CD4-positive, alpha-beta T cell treated with Interleukin-6 for 4 hours (primary cell): ENCODE measurements around the gene PSMB11.

Source experiments
- DNase-seq: peaks from one replicate; pipeline ENCODE4 v3.0.0-alpha.2; 2020; ENCODE audit warnings: mixed read lengths

Gene PSMB11

GRCh38 chr14:23015618-23016017 lies 26.4 kb upstream of the PSMB11 start:
- DNase-seq, result no peak

- DNase-seq, result no peak
Observed at GRCh38 chr14:23017091-23017490, 24.9 kb upstream of the PSMB11 start.

- no peak for DNase-seq
Observed at GRCh38 chr14:23018107-23018506, 23.9 kb upstream of the PSMB11 start.

- DNase-seq, result peak; percentile 32
Observed at GRCh38 chr14:23020143-23021128, 21.6 kb upstream of the PSMB11 start.

- DNase-seq, result no peak
Observed at GRCh38 chr14:23021434-23021833, 20.6 kb upstream of the PSMB11 start.

- DNase-seq, result no peak
Observed at GRCh38 chr14:23021889-23022442, 20.0 kb upstream of the PSMB11 start.

- DNase-seq, result peak; percentile 49
Observed at GRCh38 chr14:23023022-23023794, 18.8 kb upstream of the PSMB11 start.

GRCh38 chr14:23023795-23024152 lies 18.2 kb upstream of the PSMB11 start:
- no peak for DNase-seq

- DNase-seq, result no peak
Observed at GRCh38 chr14:23024612-23025075, 17.4 kb upstream of the PSMB11 start.

GRCh38 chr14:23025151-23025814 lies 16.7 kb upstream of the PSMB11 start:
- DNase-seq, result peak; percentile 45

GRCh38 chr14:23028799-23029198 lies 13.2 kb upstream of the PSMB11 start:
- DNase-seq, result peak; percentile 56

- no peak for DNase-seq
Observed at GRCh38 chr14:23030936-23031335, 11.1 kb upstream of the PSMB11 start.

GRCh38 chr14:23033251-23033727 lies 8.7 kb upstream of the PSMB11 start:
- DNase-seq, result no peak

GRCh38 chr14:23033801-23034497 lies 8.1 kb upstream of the PSMB11 start:
- DNase-seq, result peak; percentile 9

GRCh38 chr14:23034498-23035302 lies 7.3 kb upstream of the PSMB11 start, which contains the start of gene PSMB5:
Gene PSMB5 (minus strand): TSS chr14:23034900. CDS start chr14:23034881, 19 bp downstream.
- DNase-seq, result peak; percentile 89

GRCh38 chr14:23035303-23036144 lies 6.5 kb upstream of the PSMB11 start:
- DNase-seq, result no peak

- no peak for DNase-seq
Observed at GRCh38 chr14:23040100-23040499, 1.9 kb upstream of the PSMB11 start.

- DNase-seq, result no peak
Observed at GRCh38 chr14:23041729-23042128, 283 bp upstream of the PSMB11 start.

GRCh38 chr14:23043145-23043544 lies 1.1 kb downstream of the PSMB11 start:
- no peak for DNase-seq

GRCh38 chr14:23043754-23044153 lies 1.7 kb downstream of the PSMB11 start:
- no peak for DNase-seq
